GM12865 (cell line): ENCODE results near the gene RRAS.

Source experiments
- DNase-seq: peaks from one replicate; pipeline ENCODE4 v3.0.0; 2010; ENCODE audit warnings: low read depth
- H3K4me3 ChIP-seq: 2 replicates; pipeline ENCODE4 v1.5.1; 2011; ENCODE audit warnings: mild to moderate bottlenecking, low read depth, low read length, control low read depth
- TF ChIP-seq, protein P1 (sequence below): IDR thresholded peaks from 2 replicates; pipeline ENCODE4 v1.5.1; 2011; ENCODE audit warnings: low read length, control low read depth, low read depth, inconsistent platforms; ENCODE audit not compliant: insufficient read depth; ENCODE audit errors: missing control alignments

The RRAS gene

DNA sequence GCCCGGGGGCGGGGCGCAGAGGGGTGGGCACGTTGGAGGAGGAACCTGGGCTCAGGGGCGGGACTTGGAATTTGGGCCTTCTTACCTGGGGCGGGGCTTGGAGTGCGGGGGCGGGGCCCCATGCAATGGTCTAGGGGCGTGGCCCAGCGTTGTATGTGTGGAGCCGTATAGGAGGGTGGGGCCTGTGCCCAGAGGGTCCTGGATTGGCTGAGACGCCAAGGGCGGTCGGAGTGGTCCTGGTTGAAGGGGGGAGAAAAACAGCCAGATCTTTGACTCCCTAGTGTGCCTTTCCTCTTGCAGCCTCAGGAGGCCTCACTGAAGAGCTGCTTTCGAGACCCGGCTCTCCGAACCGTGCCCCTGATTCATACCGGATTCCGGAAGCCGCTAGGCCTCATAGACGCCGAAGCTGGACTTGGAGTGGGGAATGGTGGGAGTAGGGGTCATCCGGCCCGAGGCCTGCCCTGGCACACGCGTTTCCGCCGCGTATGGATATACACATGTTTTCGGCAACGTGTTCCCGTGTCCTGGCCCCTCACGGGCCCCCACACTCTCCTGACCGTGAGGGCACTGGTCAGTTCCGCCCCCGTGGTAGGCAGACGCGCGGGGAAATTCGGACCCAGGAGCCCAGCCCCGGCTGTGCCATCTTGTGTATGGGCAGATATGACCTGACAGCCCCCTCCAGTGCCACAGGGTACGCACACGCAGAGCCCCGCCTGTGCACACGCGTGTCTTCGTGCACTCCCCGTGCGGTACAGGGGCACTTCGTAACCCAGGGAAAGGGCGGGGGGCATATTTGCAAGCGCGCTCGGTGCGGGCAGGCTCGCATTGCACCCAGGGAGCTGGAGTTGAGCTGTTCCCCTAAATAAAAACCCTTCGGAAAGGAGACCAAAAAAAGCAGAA, 49.6 kb downstream of the RRAS start:
- DNase-seq, result peak; percentile 98
- TF ChIP-seq, protein P1, sequence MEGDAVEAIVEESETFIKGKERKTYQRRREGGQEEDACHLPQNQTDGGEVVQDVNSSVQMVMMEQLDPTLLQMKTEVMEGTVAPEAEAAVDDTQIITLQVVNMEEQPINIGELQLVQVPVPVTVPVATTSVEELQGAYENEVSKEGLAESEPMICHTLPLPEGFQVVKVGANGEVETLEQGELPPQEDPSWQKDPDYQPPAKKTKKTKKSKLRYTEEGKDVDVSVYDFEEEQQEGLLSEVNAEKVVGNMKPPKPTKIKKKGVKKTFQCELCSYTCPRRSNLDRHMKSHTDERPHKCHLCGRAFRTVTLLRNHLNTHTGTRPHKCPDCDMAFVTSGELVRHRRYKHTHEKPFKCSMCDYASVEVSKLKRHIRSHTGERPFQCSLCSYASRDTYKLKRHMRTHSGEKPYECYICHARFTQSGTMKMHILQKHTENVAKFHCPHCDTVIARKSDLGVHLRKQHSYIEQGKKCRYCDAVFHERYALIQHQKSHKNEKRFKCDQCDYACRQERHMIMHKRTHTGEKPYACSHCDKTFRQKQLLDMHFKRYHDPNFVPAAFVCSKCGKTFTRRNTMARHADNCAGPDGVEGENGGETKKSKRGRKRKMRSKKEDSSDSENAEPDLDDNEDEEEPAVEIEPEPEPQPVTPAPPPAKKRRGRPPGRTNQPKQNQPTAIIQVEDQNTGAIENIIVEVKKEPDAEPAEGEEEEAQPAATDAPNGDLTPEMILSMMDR, result no peak
- H3K4me3 ChIP-seq, result peak overlapping the region; percentile 76

GRCh38 chr19:49589502-49589905, 50.4 kb downstream of the RRAS start:
- no peak for DNase-seq
- H3K4me3 ChIP-seq, result no peak overlapping the region
- TF ChIP-seq, protein P1, result no peak

GRCh38 chr19:49588365-49589122, 51.4 kb downstream of the RRAS start:
- peak; percentile 65 for DNase-seq
- H3K4me3 ChIP-seq, result no peak overlapping the region
- TF ChIP-seq, protein P1, result no peak

DNA sequence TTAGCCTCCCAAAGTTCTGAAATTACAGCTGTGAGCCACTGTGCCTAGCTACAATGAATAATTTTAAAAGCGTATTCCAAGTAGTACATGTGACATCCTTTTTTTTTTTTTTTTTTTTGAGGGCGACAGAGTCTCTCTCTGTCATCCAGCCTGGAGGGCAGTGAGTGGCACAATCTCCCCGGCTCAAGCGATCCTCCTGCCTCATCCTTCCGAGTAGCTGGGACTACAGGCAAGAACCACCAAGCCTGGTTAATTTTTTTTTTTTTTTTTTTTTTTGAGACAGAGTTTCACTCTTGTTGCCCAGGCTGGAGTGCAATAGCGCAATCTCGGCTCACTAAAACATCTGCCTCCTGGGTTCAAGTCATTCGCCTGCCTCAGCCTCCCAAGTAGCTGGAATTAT, 52.7 kb downstream of the RRAS start:
- DNase-seq, result no peak
- TF ChIP-seq, protein P1, result no peak
- no peak overlapping the region for H3K4me3 ChIP-seq
